ENCODE data around the gene PDZRN3. TPM values are rescaled to one million over a fixed set of nuclear protein-coding genes. Genes with fewer than 3 reads are reported as not detected.

PDZRN3 gene
- total RNA-seq, 1 experiment from 2014 or later, result 0.24 TPM

GRCh38 chr3:73510784-73511183 is 114.0 kb downstream of the PDZRN3 start:
- no peak for DNase-seq (ENCODE audit: low spot score)
- no peaks in the 10 kb centered on the region for H3K36me3 ChIP-seq (ENCODE audit: insufficient read depth, low read length, poor library complexity, severe bottlenecking)
- no peaks in the 10 kb centered on the region for H3K27me3 ChIP-seq (replicated peaks; ENCODE audit: insufficient read depth, low read depth, low read length, poor library complexity)
- H3K4me3 ChIP-seq (ENCODE audit: low read depth, low read length, poor library complexity, severe bottlenecking), result no peak overlapping the region
- intact Hi-C loops (cut with micrococcal nuclease; ENCODE audit: unreplicated experiment), result no loop called here
- H3K27ac ChIP-seq (ENCODE audit: low read depth, low read length, poor library complexity, severe bottlenecking), result no peak overlapping the region
- TF ChIP-seq CTCF (conservative IDR thresholded peaks at IDR 0.05; ENCODE audit: low read depth, low read length) (no peak), EZH2 (IDR thresholded peaks at IDR 0.05; ENCODE audit: borderline replicate concordance, low read depth, low read length, poor library complexity, severe bottlenecking) (no peak)
- no peaks in the 10 kb centered on the region for H3K4me1 ChIP-seq (ENCODE audit: insufficient read depth, low read length, poor library complexity, severe bottlenecking)
- no peaks in the 10 kb centered on the region for H3K9me3 ChIP-seq (ENCODE audit: low read depth, low read length, poor library complexity, severe bottlenecking)
- BruUV-seq (replicated peaks), result no TSS peak
- CTCF ChIA-PET, result no interaction called here
- POLR2A ChIA-PET (ENCODE audit: low non-redundant PET), result no interaction called here

- Histone ChIP-seq H3K4me3 (ENCODE audit: low read depth, low read length, poor library complexity, severe bottlenecking) (no peak overlapping the region), H3K36me3 (ENCODE audit: insufficient read depth, low read length, poor library complexity, severe bottlenecking) (no peaks in the 10 kb centered on the region), H3K9me3 (ENCODE audit: low read depth, low read length, poor library complexity, severe bottlenecking) (no peaks in the 10 kb centered on the region), H3K27me3 (replicated peaks; ENCODE audit: insufficient read depth, low read depth, low read length, poor library complexity) (no peaks in the 10 kb centered on the region), H3K27ac (ENCODE audit: low read depth, low read length, poor library complexity, severe bottlenecking) (no peak overlapping the region), H3K4me1 (ENCODE audit: insufficient read depth, low read length, poor library complexity, severe bottlenecking) (no peaks in the 10 kb centered on the region)
- ChIA-PET POLR2A (ENCODE audit: low non-redundant PET) (no interaction called here), CTCF (no interaction called here)
- intact Hi-C loops (cut with micrococcal nuclease; ENCODE audit: unreplicated experiment), result no loop called here
- TF ChIP-seq CTCF (conservative IDR thresholded peaks at IDR 0.05; ENCODE audit: low read depth, low read length), result no peak
- no peak for TF ChIP-seq EZH2 (IDR thresholded peaks at IDR 0.05; ENCODE audit: borderline replicate concordance, low read depth, low read length, poor library complexity, severe bottlenecking)
- BruUV-seq (replicated peaks), result no TSS peak
- DNase-seq (ENCODE audit: low spot score), result no peak
Measured at GRCh38 chr3:73510334-73510733, 114.4 kb downstream of the PDZRN3 start.

GRCh38 chr3:73509816-73510215 is 114.9 kb downstream of the PDZRN3 start:
- no TSS peak for BruUV-seq (replicated peaks)
- Histone ChIP-seq H3K4me3 (ENCODE audit: low read depth, low read length, poor library complexity, severe bottlenecking) (no peak overlapping the region), H3K27me3 (replicated peaks; ENCODE audit: insufficient read depth, low read depth, low read length, poor library complexity) (no peaks in the 10 kb centered on the region), H3K27ac (ENCODE audit: low read depth, low read length, poor library complexity, severe bottlenecking) (no peak overlapping the region), H3K4me1 (ENCODE audit: insufficient read depth, low read length, poor library complexity, severe bottlenecking) (no peaks in the 10 kb centered on the region), H3K9me3 (ENCODE audit: low read depth, low read length, poor library complexity, severe bottlenecking) (no peaks in the 10 kb centered on the region), H3K36me3 (ENCODE audit: insufficient read depth, low read length, poor library complexity, severe bottlenecking) (no peaks in the 10 kb centered on the region)
- no peak for DNase-seq (ENCODE audit: low spot score)
- no peak for TF ChIP-seq EZH2 (IDR thresholded peaks at IDR 0.05; ENCODE audit: borderline replicate concordance, low read depth, low read length, poor library complexity, severe bottlenecking)
- no peak for TF ChIP-seq CTCF (conservative IDR thresholded peaks at IDR 0.05; ENCODE audit: low read depth, low read length)
- POLR2A ChIA-PET (ENCODE audit: low non-redundant PET), result no interaction called here
- intact Hi-C loops (cut with micrococcal nuclease; ENCODE audit: unreplicated experiment), result no loop called here
- CTCF ChIA-PET, result no interaction called here

Data from A673 (cell line).